ENCODE measurements around the gene LIPG.
"Not testable (repeated sequence)": the region's sequence is repeated elsewhere in the genome, so short reads cannot be mapped to it uniquely, and the experiment has no call there.

- not testable (repeated sequence) for TF ChIP-seq ZNF239 (tag by site-specific recombination; IDR thresholded peaks at IDR 0.05); ZNF18 (tag by site-specific recombination; IDR thresholded peaks at IDR 0.05); MEIS1 (CRISPR knock-in tag; IDR thresholded peaks at IDR 0.05; ENCODE audit: borderline replicate concordance); ZSCAN30 (tag by site-specific recombination; IDR thresholded peaks at IDR 0.05)
- TF ChIP-seq, protein P1, sequence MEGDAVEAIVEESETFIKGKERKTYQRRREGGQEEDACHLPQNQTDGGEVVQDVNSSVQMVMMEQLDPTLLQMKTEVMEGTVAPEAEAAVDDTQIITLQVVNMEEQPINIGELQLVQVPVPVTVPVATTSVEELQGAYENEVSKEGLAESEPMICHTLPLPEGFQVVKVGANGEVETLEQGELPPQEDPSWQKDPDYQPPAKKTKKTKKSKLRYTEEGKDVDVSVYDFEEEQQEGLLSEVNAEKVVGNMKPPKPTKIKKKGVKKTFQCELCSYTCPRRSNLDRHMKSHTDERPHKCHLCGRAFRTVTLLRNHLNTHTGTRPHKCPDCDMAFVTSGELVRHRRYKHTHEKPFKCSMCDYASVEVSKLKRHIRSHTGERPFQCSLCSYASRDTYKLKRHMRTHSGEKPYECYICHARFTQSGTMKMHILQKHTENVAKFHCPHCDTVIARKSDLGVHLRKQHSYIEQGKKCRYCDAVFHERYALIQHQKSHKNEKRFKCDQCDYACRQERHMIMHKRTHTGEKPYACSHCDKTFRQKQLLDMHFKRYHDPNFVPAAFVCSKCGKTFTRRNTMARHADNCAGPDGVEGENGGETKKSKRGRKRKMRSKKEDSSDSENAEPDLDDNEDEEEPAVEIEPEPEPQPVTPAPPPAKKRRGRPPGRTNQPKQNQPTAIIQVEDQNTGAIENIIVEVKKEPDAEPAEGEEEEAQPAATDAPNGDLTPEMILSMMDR (tag by site-specific recombination; IDR thresholded peaks at IDR 0.05): not testable (repeated sequence)
- peak; percentile 94 for TF ChIP-seq ZNF140 (tag by site-specific recombination; IDR thresholded peaks at IDR 0.05)
Measured at GRCh38 chr18:49523580-49524093, 38.2 kb upstream of the LIPG start.
